ENCODE data around the gene NKX2-1. TPM values are rescaled to one million over a fixed set of nuclear protein-coding genes. Genes with fewer than 3 reads are reported as not detected.

The NKX2-1 gene
- total RNA-seq, 1 donor from 2014 or later = not detected

DNA sequence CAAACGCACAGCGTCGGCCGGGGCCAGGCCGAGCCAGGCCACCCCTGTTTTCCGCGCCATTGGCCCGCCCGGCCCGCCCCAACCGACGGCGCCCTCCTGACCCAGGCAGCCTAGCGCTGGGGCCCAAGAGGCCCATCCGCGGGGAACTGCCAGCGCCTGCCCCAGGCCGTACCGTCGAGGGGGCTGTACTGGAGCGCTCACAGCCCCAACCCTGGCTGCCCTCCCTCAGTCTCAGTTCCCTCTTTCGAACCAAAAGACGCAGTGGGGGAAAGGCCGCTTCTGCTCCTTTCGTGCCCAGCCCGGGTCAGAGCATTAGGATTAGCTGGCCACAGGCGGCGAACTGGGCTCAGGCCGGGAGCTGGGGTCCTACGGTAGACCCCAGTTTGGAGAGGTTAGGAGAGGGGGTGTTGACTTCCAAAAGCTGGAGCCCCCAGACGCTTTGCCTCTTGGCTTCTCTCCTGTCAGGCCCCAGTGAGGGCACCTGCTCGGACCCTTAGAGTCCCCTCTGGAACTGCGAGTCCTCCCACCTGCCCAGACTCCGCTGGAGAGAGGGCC is 1.9 kb downstream of the NKX2-1 start:
- no peak for DNase-seq (ENCODE audit: low read depth)

DNA sequence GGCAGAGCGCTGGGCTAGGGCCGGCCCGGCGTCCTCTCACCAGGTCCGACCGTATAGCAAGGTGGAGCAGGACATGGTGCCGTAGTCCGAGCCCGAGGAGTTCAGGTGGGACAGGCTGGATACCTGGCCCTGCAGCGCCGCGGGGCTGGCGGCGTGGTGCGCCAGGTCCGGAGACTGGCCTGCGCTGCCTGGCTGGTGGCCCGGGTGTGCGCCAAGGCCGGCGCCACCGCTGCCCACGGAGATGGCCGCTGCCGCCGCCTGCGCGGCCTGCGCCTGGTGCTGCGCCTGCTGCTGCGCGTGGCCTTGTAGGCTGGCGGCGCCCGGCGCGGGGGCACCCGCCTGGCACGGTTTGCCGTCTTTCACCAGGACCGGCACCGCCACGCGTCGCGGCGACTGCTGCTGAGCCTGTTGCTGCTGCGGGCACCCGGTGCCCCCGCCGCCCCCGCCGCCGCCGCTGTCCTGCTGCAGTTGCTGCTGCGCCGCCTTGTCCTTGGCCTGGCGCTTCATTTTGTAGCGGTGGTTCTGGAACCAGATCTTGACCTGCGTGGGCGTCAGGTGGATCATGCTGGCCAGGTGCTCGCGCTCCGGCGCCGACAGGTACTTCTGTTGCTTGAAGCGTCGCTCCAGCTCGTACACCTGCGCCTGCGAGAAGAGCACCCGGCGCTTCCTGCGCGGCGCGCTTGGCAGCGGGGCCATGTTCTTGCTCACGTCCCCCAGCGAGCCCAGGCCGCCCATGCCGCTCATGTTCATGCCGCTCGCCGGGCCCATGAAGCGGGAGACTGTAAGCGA is 2.6 kb downstream of the NKX2-1 start:
- no peak for DNase-seq (ENCODE audit: low read depth)

DNA sequence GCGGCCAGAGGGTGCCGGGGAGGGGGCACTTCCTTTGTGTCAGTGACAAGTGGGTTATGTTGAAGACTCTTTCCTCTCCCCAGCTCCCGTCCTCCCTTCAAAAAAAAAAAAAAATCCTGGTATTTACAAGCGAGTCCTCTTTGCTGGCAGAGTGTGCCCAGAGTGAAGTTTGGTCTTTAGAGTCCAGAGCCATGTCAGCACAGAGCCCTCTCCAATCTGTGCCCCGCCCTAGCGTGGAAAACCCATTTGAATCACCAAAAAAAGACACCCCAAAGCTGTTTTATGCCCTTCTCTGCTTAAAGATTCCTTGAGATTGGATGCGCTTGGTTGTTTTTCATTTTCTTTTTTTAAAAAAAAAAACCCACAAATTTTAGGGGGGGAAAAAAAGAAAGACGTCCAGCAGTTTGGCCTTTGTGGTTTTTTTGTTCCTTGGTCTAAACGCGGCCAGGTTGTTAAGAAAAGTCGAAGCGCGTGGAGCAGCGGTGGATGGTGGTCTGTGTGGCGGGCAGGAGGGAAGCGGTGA is 3.3 kb downstream of the NKX2-1 start:
- DNase-seq (ENCODE audit: low read depth) = no peak

DNA sequence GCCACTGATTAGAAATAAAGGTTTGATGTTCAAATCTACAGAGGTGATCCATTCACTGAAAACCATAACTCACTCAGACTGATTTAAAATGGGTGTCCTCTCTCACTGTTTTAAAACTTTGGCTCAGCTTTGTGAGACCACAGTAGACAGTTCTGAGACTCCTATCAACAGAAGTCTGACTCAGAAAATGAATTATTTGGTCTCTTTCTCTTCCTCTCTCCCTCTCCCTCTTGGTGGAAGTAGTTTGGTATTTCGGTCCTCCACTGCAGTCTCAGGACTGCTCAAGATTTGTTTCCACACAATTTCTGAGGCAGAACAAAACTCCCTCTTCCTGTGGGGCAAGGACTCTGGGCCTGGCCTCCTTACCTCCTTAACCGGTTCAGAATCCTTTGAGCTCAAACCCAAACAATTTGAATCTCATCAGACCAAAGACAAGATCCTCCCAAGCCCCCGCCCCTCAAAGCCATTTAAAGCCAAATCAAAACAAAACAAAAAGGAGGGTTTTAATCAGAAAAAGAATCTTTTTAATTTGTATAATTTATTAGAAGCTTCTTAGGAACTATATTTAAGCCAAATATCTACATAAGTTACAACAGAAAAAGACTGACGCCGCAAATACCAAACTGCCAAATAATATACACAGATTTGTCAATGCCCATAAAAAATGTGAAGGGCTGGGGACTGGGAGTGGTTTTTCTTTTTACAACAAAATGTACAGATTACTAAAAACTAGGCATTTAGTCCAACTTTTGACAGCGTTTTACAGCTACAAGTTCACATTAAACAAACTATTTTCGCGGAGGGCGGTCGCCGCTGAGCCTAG is 3.9 kb downstream of the NKX2-1 start:
- DNase-seq (ENCODE audit: low read depth) = no peak

DNA sequence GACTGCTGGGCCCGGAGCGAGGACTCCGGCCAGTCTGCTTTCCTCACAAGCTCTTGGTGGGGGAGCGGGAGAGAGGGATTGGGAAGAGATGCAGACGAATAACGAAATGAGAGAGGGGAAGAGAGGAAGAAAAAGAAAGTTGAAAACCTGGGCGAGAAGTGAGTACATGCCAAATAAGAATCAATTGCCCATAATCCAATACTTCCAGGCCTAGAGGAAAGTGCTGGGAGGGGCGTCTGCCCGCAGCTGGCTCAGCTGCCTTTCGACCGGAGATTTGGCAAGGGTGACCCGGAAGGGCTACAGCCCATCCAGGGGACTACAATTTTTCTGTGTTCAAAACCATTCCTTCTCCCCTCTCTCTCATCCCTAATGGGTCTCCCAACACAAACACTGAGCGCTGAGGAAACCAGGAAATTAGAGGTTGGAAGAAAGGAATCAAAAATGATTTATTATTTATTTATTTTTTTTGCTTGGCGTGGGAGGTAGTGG is 4.9 kb downstream of the NKX2-1 start:
- DNase-seq (ENCODE audit: low read depth) = no peak

DNA sequence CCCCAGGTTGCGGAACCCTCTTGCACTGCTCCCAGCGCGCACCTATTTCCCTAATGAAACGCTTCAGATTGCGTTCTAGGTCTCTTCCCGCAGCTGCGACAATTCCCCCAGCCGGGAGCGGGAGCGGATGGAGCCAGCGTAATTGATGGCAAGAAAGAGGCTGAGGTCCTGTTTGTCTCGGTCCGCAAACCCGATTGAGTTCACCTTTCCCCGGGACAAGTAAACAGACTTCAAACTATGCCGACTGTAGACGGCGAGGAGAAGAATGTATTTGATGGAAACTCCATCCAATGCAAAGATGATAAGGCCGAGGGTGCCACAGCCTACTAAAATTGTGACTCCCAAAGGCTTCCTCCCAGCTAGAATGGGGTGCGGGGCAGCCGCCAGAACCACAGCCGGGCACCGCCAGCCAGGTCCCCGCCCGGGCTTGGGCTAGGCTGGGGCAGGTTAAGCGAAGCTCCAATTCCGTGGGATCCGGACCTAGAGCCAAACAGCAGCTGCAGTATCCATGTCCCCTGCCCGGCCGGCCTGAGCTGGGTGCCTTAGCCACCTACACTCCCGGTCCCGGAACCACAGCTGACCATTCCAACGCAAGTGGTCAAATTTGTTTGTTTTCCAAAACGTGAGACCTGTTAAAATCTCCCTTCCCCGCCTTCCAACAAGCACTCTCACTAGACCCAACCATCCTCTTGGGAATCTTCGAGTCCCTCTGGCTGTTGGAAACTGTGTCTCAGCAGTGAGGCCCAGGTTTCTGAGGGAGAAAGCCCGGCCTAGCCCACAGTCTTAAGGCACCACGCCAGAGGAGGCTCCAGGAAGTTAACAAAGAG is 5.5 kb downstream of the NKX2-1 start:
- DNase-seq (ENCODE audit: low read depth) = no peak

DNA sequence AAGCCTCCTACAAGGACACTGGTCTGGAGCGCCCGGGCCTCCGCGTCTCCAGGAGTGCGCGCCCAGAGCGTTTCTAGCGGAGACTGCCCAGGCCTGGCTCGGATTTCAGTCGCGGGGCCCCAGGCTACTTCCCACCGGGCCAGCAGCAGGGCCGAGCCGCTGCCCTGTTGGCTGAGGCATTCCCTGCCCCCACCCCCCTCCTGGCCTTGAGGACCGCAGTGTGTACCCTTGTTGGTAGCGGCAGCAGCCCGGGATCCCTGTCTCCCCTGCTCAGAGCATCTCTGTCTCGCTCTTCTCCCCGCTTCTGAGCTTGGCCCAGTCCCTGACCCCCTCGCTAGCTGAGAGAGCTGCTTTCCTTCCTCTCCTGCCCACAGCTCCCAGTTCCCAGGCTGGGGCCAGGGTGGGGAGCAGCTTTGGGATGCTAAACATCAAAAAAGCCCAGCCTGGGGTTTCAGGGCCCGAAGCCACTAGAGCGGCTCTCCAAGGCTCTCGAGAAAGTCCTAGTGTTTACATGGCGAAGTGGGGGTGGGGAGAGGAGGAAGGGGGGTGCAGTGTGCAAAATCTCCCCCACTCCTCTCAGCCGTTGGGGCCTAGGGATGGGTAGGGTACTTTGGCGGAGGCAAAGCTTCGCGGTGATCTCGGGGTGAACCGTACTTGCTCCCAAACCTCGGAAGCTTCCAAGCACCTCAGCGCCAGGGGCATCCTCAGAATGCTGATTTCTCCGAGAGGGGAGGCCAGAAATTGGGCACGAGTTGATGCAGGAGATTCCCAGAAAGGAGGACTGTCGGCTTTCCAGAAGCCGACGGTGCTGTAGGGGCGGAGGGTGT is 6.4 kb downstream of the NKX2-1 start:
- no peak for DNase-seq (ENCODE audit: low read depth)

DNA sequence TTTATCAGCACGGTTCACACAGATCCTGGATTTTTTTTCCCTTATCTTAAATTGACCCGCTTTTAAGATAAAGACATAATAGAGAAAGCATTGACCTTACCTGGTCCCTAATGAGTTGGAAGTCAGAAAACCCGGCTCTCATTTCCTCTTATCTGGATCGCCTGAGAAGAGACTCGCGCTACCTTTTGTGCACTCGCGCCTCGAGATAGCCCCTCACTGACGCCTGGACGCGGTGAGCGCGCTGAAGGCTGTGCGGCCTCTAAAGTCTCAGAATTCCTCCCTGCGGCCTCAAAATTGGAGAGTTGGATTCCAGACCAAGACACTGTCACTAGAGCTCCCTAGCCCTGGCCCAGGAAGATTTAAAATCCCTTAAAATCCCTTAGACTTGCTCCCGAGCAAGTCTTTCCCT is 7.0 kb downstream of the NKX2-1 start:
- DNase-seq (ENCODE audit: low read depth) = no peak

DNA sequence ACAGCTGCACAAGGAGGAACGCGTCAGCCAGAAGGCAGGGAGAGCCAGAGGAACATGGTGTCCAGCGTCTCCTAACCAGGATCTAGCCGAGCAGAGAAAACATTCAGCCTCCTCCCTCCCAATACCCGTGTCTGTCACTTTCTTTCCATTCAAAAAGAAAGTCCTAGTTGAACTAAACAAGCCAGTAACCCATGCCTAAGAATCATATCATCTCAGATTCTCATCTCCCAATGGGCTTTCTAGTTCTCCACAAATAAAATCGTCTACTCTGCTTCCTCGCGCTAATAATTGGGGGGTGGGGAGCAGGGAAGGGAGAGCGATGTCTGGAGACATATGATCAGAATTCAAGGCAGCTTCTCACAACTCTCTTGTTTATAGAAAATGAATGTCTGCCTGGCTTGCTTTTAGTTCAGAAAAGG is 7.4 kb downstream of the NKX2-1 start:
- no peak for DNase-seq (ENCODE audit: low read depth)

DNA sequence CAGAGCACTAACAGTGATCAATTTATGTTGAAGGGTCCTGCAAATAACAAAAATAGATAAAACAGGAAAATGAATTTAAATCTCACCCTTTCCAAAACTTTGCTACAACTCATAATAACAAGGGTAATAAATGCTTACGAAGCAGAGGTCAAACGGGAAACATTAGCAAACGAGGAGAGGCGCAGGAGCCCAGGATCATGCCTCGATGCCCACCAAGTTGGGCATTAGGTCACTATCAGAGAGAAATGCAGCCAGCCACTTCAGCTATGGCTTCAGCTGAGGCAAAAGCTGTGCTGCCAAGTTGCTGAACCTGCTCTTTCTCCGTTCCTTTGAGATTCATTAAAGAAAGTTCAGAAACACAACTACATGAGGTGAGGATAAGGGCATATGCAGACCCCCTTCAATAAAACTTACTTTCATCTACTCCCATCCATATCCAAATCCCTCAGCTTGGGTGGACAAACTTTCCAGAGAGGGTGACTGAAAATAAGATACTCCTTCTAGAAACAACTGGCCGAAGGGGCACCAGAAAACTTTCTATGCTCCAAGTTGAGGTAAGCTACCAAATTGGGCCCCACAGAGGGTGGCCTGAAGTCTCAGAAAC is 7.9 kb downstream of the NKX2-1 start:
- no peak for DNase-seq (ENCODE audit: low read depth)

DNA sequence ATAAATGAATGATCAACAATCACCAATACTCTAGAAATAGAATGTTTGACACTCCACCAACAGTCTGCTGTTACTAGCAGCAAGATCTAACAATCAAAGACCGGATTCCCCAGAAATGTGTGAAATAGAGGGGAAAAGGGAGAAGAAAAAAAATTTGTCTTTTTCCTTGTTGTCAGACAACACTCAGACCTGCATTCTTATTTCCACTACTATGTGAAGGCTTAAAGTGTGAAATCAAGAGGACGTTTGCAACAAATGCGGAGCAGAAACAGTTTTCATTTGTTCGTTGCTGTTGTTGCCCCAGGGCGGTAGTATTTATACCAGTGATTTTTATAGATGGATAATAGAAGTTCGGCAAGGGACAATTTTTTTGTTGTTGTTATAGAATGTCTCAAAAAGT is 9.2 kb downstream of the NKX2-1 start:
- DNase-seq (ENCODE audit: low read depth) = no peak

DNA sequence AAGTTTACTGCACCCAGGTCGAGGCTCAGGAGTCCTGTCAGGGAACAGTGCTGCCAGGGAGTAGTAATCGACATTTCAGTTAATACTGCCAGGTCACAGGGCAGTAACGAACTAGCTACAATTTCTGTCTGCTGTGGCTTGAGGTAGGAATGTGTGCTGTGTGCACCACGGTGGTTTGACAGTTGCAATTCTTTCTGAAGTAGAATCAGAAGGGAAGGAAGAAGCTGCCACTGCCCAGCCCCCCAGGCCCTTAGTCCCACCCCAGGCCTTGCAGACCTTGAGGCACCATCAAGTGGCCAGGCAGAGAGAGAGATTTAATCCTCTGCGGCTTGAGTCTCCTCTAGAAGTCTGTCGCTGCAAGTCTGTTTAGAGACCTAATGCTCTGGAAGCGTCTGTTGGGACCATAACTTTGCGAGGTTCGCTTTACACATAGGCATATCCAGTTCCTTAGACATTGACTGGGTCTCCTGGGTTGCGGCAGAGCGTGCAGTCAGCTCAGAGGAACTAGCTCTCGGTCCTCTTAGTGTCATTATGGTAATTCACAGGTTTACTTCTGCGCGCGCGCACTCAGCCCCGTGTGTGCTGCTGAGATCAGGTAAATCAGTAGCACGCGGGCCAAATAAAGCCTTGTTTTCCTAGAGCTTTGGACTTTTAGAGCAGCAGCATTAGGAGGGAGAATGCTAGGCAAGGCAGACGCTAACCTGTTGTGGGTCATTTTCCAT is 9.8 kb downstream of the NKX2-1 start:
- no peak for DNase-seq (ENCODE audit: low read depth)

DNA sequence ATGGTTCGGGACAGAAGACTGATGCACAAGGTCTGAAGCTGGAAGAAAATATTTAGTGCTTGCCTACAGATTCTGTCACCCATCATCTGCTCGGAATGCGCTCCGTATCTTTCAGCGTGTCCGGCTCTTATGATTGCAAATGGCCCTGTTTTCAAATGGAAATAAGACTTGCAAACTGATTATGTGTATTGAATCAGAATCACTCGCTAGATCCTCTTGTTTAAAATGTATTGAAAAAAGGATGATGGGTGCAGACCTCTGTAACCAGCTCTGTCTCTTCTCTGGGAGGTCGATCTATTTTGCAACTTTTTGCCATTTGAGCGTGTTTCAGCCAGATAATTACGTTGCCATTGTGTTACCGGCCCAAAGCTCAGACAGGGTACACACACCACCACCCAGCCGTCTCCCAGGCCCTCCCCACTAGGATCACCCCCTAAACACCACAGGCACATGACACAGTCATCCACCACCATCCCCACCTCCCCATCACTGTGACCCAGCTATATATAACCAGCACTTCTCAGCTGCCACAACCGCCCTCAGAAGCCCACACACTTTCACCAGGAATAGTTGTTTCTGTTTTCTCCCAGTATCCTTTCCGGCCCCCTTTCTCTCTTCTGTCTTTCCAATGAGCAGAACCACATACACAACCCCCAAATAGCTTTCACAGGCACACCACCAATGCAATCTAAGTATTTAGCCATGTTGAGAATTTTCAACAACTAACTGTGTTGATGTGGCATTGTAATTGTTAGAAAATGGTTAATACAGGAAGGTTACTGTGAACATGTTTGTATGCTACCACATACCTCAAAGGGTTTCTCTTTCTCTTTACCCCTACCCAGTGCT is 10.7 kb downstream of the NKX2-1 start:
- DNase-seq (ENCODE audit: low read depth) = no peak

DNA sequence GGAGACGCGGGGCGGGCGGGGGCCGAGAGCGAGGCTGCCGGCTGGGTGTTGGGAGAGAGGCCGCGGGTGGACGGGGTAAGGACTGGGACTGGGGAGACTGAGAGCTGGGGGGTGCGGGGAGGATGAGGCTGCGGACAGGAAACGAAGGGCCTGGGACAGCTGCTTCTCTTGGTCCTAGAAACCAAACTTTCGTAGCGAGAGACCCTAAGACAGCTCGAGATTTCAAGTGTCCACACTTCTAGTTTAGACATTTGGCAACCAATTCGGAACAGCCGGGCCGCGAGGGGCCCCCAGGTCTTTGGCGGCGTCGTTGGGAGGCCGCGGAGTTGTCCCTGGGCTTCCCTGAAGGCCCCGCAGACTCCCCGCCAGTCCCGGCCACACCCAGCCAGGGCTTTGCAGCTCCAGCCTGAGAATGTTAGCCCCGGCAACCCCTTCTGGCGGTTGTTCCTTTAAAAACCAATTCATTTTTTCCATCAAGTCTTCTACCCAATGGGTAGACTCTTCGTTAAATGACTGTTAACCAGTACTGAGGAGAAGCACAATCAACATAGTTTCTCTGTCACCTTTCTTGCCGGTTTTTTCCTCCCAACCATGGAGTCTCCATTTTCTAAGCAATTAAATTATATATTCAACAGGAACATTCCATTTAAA is 11.5 kb downstream of the NKX2-1 start:
- DNase-seq (ENCODE audit: low read depth) = no peak

DNA sequence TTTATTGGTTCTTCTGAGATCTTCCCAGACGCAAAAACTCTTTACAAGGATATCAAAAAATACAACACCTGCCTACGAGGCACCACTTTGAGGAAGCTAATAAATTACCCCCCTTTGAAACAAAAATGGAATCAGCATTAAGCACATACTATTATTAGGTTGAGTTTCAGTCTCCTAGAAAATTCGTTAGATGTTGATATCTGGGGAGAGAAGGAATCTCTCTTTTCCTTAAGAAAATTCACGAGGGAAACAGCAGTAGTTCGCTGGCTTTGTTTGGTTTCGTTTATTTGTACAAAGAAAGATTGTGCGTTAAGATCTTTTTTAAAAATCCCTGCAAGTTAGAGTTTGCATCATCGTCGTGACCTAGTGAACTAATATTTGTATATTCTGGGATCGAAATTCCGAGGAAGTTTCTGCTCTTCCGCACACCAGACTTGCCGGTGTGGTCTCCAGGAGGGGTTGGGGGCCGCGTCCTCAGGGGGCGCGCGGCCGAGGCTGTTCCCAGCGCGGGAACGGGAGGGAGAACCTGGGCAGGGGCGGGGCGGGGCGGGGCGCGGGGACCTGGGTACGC is 12.1 kb downstream of the NKX2-1 start:
- DNase-seq (ENCODE audit: low read depth) = no peak

DNA sequence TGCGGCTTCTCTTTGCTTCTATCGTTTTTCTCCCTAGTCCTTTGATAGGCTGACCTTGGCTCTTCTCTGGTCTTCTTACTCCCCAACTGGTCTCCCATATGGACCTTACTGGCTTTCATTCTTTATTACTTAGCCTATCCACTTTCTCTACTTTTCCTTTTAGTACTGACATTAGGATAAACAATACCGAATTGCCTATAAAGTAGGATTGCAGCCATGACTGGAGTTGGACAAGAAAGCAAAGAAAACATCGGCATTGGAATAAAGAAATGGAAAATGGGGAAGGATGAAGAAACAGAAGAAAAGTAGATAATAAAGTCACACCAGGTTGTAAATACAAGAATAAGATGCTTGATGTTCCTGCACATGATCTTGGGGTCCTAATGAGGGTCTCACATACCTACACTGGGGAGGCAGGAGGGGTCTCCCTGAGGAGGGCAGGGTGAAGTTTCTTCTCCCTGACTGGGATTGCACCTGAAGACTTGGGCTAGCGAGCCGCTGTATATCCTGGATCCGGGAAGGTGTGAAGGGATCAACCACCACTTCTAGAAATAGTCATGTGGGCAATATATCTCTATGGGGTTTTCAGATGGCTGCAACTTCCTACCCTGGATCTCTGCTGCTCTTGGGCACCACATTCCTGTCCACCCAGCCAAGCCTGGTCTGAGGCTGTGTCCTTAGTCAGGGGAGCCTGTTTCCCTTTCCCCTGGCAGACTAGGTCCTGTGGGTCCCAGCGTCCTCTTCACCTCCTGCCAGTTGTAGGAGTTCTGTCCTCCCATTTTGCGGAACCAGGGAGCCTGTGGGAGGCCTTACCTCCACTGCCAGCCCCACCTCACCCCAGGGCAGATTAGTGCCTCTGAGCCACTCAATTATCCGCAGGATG is 13.1 kb downstream of the NKX2-1 start:
- DNase-seq (ENCODE audit: low read depth) = no peak

All from myocyte (in vitro differentiated cells).